HG02981 (cell line): Measurements from ENCODE around the gene DRC3.
"Not testable (repeated sequence)": the region's sequence is repeated elsewhere in the genome, so short reads cannot be mapped to it uniquely, and the experiment has no call there.

ENCODE experiments used
- ATAC-seq: cut with Tn5 transposase; IDR thresholded peaks from one replicate; pipeline ENCODE4 v1.9.1; 2021; ENCODE audit warnings: mild to moderate bottlenecking, moderate library complexity; ENCODE audit not compliant: unreplicated experiment

DRC3 gene

DNA sequence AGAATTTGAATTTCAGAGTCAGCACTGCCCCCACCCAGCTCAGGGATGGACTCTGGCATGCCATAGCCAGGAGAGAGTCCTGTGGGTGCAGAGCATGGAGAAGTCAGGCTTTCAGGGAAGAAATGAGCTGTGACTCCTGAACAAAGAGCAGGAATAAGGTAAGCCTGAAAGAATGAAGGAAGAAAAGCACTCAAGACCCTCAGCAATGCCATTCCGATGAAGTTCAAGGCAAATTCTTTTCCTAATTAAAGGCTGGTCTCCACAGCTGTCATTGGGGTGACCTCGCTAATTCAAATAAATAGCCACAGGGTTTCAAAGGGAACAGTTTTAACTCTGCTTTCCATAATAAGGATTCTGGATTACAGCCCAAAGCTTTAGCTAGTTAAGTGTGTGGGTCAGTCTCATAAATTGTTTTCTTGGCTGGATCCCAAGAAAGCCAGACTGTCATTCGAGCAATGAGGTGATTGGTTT lies 32.2 kb upstream of the DRC3 start:
- no peak for ATAC-seq

DNA sequence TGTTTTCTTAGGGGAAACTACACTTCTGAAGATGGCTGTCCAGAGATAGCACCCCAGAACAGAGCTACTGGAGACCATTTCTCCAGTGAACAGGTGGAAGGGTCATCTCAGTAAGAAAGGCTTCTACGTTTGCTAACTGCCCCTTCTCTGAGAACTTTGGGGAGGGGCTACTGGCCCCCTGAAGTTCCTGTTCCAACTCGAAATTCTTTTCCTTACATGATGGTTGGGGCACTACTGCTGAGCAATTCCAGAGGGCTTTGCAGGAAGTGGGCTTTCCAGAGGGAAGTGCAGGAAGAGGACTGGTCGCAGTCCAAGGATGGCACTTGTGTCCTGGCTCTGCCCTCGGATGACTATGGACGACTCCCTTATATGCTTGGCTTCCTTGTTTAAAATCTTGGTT lies 31.6 kb upstream of the DRC3 start:
- no peak for ATAC-seq

DNA sequence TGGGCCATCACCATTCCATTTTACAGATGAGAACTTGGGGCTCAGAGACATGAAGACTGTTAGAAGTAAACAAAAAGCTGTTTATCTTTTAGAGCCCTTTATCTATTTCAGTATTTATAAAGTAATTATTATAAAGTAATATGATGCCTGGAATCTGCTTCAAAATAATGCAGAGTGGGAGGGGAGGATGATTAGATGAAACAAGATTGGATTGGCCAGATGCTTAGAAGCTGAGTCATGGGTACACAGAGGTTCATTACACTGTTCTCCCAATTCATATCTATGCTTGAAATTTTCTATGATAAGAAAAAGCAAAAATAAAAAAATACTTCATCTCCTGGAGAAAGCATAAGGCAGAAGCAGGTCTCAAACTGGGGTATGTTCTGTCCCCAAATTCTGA lies 29.8 kb upstream of the DRC3 start:
- no peak for ATAC-seq

DNA sequence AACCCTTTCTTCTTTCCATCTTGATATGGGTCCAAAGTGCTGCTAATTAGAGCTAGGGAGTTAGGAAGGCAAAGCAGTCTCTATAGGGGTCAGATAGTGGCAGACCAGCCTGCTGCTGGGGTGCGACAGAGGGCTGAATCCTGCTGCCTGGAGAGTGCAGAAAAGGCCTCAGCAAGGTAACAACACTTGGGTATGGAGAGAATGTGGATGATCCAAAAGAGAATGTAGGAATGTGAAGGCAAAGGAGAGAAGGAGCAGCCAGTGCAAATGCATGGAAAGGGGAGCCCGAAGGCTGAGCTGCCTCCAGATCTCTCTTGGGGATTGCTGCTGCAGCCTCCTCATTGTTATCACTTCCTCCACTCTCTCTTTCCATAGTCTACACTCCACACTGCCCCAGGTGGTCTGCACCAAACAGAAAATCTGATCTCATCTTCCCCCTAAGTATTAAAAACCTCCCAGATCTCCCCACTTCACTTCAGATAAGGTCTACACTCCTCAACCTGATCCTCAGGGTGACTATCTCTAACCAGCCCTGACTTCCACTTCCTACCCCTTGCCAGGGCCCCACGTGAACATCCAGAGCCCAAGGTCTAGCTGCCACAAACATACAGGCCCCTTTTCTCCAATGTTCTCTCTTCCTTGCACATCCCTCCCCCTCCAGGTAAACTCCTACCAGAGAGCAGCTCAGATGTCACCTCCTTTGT lies 29.2 kb upstream of the DRC3 start:
- no peak for ATAC-seq

DNA sequence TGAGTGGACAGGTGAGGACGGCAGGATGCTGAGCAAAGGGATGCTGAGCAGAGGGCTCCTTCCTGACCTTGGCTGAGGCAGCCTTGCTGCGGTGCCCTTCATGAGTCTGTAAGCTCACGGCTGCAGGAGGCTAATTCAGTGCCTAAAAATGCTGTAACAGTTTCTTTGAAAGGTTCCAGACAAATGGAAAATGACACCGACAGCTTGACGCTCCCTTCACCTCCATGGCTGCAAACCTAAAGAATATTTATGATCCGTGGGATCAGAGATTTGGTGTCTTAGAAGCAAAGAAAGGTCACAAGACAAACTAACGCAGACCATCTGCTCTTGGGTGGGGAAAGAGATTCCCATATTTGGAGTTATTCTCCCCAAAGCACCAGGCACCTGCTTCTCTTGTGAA lies 28.4 kb upstream of the DRC3 start:
- ATAC-seq: no peak

DNA sequence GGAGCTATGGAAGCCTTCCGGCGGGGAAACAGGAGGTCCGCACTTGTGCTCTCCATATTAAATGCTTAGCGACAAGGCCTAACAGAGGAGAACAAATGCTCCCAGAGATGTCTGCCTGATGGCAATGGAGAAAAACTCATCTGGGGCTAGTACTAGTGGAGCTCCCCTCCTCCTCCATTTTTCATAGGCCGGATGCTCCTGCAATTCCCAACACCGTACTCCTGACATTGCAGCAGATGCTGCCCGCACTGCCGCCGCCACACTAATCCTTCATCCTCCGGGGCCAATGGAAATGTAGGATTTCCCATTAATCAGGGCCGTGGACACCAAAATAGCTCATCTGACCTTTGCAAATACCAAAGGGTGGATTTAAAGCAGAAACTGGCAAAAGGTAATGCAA lies 27.9 kb upstream of the DRC3 start:
- no peak for ATAC-seq

DNA sequence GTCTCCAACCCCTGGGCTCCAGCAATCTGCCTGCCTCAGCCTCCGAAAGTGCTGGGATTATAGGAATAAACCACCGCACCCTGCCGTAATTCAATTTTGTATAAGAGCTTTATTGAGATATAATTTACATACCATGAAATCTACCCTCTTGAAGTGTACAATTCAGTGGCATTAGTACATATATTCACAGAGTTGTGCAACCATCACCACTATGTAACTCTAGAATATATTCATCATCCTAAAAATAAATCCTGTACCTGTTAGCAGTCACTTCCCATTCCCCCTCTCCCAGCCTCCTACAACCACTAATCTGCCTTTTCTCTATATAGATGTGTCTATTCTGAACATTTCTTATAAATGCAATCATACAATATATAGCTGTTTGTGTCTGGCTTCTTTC lies 26.6 kb upstream of the DRC3 start:
- no peak for ATAC-seq

DNA sequence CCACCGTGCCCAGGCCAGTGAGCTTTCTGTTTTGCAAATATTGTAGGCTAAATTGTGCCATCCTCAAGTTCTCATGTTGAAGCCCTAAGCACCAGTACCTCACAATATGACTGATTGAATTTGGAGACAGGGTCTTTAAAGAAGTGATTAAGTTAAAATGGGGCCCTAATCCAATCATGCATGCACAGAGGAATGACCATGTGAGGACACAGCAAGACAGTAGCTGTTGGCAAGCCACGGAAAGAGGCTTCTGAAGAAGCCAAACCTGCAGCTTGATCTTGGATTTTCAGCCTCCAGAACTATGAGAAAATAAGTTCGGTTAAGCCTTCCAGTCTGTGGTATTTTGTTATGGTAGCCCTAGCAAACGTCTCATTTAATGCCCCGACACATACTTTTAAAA lies 25.4 kb upstream of the DRC3 start:
- ATAC-seq: no peak

DNA sequence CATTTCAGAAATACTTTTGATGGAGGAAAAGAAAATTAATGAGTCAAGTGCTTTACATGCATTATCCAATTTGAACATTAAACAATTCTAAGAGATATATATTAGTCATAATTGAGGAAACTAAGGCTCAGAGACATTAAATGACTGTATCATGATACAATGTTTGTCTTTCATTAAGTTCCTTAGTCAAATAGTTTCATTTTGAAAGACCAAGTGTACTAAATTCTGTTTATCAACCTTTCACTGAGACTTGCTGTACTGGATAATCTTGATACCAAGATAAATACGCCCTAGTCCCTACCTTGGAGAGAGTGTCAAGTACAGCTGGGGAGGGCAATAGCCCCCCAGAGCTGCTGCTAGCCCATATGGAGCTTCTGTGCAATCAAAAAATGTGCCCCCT lies 24.7 kb upstream of the DRC3 start:
- ATAC-seq: no peak

DNA sequence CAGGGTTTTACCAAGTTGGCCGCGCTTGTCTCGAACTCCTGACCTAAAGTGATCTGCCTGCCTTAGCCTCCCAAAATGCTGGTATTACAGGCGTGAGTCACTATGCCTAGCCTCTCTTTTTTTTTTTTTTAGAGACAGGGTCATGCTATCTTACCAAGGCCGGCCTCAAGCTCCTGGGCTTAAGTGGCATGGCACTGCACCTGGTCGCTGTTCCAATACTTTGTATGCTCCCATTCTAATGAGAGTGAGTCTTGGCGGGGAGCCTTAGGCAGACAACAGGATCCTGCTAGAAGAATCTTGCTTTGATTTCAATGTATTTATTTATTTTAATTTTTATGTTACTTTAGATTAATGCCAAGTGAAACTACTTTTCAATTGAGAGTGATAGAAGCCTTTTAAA lies 22.3 kb upstream of the DRC3 start:
- no peak for ATAC-seq

DNA sequence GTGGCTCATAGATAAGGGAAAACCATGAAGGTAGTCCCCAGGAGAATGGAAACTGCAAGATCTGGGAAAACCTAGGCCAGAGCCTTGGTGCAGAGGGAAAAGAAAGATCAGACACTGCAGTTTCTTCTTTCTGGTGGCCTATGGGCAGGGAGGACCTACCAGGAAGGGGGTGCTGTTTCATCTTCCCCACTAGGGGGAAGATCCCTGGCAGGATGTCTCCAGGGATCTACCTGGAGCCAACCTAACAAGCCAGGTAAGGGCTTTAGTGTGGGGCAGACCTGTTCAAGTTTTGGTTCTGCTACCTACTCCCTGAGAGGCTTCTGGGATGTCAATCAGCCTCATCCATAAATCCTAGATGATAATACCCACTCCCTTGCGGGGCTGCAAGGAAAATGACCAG lies 21.9 kb upstream of the DRC3 start:
- ATAC-seq: no peak

DNA sequence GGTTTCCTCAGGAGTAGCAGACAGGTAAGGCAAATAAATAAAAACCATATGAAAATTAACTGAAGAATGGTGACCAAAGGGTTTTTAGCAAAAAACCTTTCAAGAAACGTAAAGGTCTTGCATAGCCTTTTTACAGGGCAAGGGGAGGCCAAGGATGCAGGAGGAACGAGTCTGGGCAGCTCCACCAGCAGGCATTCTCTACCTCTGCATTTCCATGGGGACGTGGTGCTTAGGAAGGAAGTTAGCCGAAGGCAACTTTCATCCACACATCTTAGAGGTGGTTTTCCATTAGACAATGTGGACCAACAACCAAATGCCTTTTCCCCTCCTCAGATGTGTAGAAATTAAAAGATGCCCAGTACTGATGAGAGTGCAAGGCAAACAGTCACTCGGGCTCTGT lies 21.1 kb upstream of the DRC3 start:
- ATAC-seq: no peak

DNA sequence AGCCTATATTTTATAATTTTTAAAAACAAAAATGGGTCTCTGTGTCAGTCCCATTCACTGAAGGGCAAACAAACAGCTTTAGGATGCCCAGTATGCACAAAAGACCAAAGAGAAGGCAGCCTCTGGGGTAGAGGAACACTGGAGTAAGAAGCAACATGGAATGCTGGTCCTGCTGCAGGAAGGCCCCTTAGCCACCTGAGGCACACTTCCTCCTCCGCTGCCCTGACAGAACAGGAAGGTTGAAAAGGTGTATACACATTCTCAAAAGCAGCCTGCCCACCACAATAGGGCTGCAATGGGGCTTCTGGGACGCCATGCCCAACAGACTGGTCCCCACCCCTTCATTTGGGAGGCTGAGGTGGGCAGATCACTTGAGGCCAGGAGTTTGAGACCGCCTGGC lies 20.0 kb upstream of the DRC3 start:
- ATAC-seq: no peak

DNA sequence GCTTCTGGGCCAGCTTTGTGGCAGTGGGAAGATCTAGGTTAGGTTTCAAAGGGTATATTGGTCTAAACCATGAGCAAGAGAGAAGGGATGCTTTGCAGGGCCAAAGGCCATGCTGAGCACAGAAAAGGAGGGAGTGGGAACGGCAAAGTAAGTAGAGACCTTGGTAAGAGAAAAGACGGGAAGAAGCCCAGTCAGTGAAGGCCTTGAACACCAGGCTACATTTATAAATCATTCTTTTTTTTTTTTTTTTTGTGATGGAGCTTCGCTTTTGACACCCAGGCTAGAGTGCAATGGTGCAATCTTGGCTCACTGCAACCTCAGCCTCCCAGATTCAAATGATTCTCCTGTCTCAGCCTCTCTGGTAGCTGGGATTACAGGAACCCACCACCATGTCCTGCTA lies 18.6 kb upstream of the DRC3 start:
- no peak for ATAC-seq

DNA sequence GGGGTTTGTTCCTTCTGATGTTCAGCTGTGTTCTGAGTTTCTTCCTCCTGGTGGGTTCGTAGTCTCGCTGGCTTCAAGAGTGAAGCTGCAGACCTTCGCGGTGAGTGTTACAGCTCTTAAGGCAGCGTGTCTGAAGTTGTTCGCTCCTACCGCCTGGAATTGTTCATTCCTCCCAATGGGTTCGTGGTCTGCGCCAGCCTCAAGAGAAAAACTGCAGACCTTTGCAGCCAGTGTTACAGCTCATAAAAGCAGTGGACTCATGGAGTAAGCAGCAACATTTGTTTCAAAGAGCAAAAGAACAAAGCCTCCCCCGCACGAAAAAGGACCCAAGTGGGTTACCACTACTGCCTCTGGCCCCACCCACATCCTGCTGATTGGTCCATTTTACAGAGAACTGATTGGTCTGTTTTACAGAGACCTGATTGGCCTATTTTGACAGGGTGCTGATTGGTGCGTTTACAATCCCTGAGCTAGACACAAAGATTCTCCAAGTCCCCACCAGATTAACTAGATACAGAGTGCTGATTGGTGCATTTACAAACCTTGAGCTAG lies 16.8 kb upstream of the DRC3 start:
- not testable (repeated sequence) for ATAC-seq

DNA sequence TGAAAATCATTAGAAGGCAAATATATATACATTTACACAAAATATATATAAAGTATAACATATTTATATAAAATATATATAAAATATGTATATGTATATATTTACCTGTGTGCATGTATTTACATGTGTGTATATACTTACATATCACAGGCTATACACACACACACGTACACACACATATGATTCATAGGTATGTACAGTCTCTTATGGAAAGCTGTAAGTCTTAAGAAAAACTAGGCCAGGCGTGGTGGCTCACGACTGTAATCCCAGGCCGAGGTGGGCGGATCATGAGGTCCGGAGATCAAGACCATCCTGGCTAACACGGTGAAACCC lies 15.1 kb upstream of the DRC3 start:
- ATAC-seq: no peak

DNA sequence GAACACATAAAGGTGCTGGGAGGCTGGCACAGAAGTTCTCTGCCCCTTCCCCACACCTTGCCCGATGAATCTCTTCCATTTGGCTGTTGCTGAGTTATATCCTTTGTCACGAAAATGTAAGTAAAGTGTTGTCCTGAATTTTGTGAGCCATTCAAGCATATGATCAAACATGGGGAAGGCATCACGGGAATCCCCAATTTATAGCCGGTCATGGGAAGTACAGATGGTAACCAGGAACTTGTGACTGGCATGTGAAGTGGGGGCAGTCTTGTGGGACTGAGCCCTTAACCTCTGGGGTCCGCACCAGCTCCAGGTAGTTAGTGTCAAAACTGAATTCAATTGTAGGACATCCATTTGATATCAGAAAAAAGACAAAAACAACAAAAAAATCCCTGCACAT lies 13.7 kb upstream of the DRC3 start:
- no peak for ATAC-seq

DNA sequence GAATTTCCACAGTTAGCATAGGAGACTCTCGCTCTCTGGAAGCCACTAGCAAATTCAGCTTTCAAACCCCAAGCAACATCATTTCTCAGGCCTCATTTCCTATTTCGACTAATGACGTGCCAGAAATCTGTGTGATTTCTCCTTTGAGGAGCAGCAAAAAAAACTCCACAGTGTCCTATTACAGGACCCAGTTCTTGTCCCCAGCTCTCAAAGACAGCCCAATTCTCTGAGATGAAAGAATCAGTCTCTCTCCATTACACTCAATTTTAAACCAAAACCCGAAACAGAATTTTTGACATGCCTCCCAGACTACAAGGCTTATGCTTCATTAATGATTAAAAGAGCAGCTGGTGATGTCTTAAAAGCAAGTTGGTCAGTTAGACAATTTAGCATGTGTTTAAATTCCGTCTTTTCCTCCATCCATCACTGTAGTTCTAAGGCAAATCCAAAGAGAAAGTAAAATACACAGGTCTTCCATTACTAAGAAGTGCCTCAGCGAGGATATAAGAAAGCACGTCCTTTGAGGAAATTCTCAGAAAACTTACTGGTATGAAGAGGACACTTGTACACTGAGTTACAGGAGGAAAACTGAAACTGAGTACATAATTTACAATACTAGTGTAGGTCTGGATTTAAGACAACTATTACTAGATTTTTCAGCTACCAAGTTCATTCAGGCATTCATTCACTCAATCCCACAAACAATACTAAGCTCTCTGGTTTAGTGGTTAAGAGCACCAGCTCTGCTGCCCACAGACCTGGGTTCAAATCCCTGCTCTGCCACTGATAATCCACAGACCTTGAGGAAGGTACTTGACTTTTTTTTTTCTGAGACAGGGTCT lies 12.9 kb upstream of the DRC3 start:
- peak; percentile 61 for ATAC-seq

DNA sequence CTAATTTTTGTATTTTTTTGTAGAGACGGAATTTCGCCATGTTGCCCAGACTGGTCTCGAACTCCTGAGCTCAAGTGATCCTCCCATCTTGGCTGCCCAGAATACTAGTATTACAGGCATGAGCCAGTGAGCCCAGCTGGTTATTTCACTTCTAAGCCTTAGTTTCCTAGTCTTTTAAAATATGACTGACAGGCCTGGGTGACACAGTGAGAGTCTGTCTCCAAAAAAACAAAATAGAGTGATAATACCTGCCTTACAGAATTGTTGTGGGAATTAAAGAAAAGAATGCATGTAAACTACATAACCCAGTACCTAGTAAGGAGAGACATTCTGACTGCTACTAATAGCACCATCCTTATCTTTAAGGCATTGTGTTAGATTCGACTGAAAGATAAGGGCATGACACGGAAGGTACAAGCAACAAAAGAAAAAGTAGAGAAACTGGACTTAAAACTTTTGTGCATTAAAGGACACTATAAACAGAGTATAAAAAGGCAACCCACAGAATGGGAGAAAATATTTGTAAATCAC lies 12.1 kb upstream of the DRC3 start:
- no peak for ATAC-seq

DNA sequence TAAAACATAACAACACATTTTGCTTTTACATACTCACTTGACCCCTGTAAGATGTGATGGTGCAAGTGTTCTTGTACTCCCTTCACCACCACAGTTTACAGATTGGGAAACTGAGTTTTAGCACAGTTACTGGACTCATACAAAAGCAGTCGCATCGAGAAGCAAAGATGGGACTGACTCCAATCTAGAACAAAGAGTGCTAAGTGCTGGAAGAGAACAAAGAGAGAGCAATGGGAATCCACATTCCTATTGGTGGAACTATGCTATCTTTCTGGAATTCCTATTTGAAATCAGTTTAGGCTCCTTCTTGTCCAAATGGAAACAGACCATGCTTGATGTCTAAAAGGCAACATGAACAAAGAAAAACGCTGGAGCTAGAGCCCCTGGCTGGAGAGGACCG lies 9.6 kb upstream of the DRC3 start:
- no peak for ATAC-seq

DNA sequence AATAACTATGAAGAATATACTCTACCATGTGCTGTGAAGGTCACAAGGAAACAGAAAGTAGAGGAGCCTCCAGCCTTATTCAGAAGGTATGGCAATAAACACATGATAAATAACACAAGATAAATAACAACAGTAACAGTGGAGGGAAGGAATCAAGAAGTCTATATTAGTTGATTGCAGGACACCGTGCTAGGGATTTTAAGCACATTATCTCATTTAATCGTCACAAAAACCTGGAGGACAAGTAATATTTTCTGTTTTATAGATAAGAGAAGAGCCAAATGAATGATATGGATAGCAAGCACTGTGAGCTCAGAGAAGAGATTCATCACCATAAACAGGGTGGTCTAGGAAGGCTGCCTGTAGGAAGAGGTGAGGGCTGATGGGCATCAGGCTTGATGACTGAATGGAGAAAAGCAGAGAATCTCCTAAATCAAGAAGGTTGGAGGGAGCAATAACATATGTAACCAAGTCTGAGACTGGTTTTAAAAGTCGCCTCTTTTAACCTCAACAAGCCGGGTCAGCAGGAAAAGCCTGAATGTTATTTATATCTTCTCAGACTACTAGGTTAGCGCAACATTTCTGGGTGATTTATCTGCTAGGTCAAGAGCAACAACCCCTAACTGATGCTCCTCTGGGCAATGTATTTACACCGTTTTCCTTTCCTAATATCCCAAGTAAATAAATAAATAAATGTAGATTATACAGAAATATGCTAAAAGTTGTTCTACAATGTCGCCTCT lies 8.8 kb upstream of the DRC3 start:
- ATAC-seq: no peak
